ENCODE results near the gene SLC26A2.
A peak's percentile ranks its signal among the peaks of the same experiment; 100 is the strongest.

Gene SLC26A2

GRCh38 chr5:150020249-150020648 is 59.7 kb downstream of the SLC26A2 start:
- DNase-seq = no peak
- Histone ChIP-seq H3K36me3 (peaks cover 46 to 86% (median 75%) of the 10 kb centered on the region in 3 donors), H3K4me1 (peaks cover 0 to 32% (median 8%) of the 10 kb centered on the region in 4 donors), H3K27ac (no peak overlapping the region), H3K9me3 (peaks cover 0 to 6% (median 0%) of the 10 kb centered on the region in 3 donors), H3K4me3 (no peak overlapping the region), H3K27me3 (no peaks in the 10 kb centered on the region)
- TF ChIP-seq CTCF (IDR thresholded peaks at IDR 0.05) = no peak
- intact Hi-C loops (cut with DNase I; ENCODE audit: low total_unique reads) = no loop called here

DNA sequence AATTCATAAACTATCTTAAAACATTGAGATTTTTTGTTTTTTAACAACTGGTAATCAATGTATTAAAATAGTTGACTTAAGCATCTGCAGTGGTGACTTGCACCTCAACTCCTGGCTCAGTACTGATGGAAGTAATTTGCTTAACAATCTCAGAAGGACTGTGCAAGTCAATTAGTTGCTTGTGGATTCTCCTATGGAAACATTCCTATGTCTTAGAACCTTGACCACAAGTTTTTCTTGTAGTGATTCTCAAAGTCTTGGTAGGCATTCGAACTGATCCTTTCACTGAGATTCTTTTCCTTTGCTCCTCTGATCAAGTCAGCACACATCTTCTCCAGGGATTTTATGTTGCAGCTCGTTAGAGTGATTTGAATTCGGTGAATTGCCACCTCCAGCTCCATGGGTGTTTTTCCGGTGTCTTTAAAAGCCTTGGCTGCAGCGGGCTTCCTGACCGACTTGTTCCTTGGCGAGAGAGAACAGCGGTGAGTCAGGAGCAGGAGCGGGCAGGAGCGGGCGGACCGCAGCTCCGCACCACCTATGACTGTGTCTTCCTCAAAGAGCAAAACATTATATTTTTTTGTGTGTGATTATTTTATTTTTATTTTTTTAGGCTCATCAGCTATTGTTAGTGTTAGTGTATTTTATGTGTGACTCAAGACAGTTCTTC is 61.1 kb downstream of the SLC26A2 start:
- Histone ChIP-seq H3K36me3 (peaks cover 46 to 85% (median 73%) of the 10 kb centered on the region in 3 donors), H3K4me1 (peaks cover 0 to 32% (median 8%) of the 10 kb centered on the region in 4 donors), H3K4me3 (no peak overlapping the region), H3K27me3 (no peaks in the 10 kb centered on the region), H3K9me3 (no peaks in the 10 kb centered on the region), H3K27ac (peak overlapping the region; percentile 34 to 37)
- intact Hi-C loops (cut with DNase I; ENCODE audit: low total_unique reads) = no loop called here
- DNase-seq = peak in 1 of 2 donors; percentile 68
- TF ChIP-seq CTCF (IDR thresholded peaks at IDR 0.05) = no peak

DNA sequence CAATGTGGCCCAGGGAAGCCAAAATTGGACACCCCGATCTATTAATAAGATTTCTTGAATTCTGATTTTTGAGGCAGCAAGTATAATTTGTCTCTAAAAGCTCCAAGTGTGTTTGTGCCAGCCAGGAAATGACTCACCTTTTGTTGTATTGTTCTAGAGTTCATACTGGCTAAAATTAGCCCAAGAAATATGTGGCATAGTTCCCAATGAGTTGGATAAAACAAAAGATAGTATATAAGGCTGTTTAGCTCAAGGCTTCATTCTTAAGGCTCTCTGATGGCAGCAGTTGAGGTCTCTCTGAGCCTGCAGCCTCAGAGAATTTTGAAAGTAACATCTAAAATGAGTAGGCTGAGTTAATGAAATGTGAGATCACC is 61.6 kb downstream of the SLC26A2 start:
- Histone ChIP-seq H3K9me3 (no peaks in the 10 kb centered on the region), H3K27ac (peak overlapping the region; percentile 34 to 37), H3K4me1 (peaks cover 0 to 32% (median 8%) of the 10 kb centered on the region in 4 donors), H3K36me3 (peaks cover 51 to 85% (median 77%) of the 10 kb centered on the region in 3 donors), H3K4me3 (no peak overlapping the region), H3K27me3 (no peaks in the 10 kb centered on the region)
- no peak for TF ChIP-seq CTCF (IDR thresholded peaks at IDR 0.05)
- intact Hi-C loops (cut with DNase I; ENCODE audit: low total_unique reads) = no loop called here
- DNase-seq = no peak

DNA sequence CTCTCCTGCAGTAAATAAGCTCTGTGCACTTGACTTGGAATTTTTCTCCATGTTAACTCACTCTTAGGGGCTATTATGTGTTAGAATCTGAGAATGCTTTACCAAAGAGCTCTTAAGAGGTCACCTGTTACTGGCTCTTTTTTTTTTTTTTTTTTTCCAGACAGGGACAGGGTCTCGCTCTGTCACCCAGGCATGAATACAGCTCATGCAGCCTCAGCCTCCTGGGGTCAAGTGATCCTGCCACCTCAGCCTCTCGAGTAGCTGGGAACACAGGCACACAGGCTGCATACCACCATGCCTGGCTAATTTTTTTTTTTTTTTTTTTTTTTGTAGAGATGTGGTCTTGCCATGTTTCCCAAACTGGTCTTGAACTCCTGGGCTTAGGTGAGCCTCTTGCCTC is 62.1 kb downstream of the SLC26A2 start:
- Histone ChIP-seq H3K4me3 (no peak overlapping the region), H3K36me3 (peaks cover 55 to 85% (median 78%) of the 10 kb centered on the region in 3 donors), H3K27me3 (no peaks in the 10 kb centered on the region), H3K9me3 (no peaks in the 10 kb centered on the region), H3K27ac (peak overlapping the region; percentile 34 to 37), H3K4me1 (peaks cover 0 to 32% (median 8%) of the 10 kb centered on the region in 4 donors)
- TF ChIP-seq CTCF (IDR thresholded peaks at IDR 0.05) = no peak
- intact Hi-C loops (cut with DNase I; ENCODE audit: low total_unique reads) = no loop called here
- DNase-seq = no peak

DNA sequence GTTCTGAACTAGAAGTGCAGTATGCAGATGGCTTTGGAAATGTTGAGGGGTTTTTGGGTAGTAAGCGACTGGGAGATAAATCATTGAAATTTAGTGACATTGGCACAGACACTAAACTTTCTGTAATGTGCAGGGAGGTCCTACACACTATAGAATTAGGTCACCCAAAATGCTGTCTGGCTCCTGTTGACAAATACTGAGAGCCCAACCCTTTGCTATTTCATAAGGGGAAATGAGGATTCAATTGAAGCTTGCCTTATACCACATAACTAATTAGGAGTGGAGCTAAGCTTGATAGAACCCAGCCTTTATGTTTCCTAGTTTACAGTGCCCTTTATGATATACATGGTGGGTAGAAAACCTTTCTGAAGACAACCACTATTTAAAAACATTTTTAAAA is 62.6 kb downstream of the SLC26A2 start:
- H3K27ac ChIP-seq = no peak overlapping the region
- peaks cover 60 to 85% (median 77%) of the 10 kb centered on the region in 3 donors for H3K36me3 ChIP-seq
- no peak for DNase-seq
- peaks cover 0 to 32% (median 8%) of the 10 kb centered on the region in 4 donors for H3K4me1 ChIP-seq
- no peaks in the 10 kb centered on the region for H3K27me3 ChIP-seq
- no peak for TF ChIP-seq CTCF (IDR thresholded peaks at IDR 0.05)
- intact Hi-C loops (cut with DNase I; ENCODE audit: low total_unique reads) = no loop called here
- H3K9me3 ChIP-seq = no peaks in the 10 kb centered on the region
- H3K4me3 ChIP-seq = no peak overlapping the region
